Measurements from ENCODE around the gene TSPO2. TPM values are rescaled to one million over a fixed set of nuclear protein-coding genes. Genes with fewer than 3 reads are reported as not detected.

TSPO2 gene
- total RNA-seq, 4 donors from 2014 or later: not detected

DNA sequence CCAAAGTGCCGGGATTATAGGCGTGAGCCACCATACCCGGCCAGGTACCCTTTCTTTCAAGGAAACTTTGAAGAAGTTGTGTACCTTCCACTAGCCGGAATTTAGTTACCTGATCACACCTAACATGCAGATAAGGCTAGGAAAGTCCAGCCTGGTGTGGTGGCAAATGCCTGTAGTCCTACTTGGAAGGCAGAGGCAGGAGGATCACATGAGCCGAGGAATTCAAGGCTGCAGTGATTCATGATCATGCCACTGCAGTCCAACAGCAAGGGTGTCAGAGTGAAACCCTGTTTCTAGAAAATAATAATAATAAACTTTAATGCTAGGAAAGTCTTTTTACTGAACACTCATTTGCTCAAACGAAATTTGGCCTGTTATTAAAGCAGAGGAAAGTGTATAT is 51.5 kb downstream of the TSPO2 start:
- TF ChIP-seq, protein P1, sequence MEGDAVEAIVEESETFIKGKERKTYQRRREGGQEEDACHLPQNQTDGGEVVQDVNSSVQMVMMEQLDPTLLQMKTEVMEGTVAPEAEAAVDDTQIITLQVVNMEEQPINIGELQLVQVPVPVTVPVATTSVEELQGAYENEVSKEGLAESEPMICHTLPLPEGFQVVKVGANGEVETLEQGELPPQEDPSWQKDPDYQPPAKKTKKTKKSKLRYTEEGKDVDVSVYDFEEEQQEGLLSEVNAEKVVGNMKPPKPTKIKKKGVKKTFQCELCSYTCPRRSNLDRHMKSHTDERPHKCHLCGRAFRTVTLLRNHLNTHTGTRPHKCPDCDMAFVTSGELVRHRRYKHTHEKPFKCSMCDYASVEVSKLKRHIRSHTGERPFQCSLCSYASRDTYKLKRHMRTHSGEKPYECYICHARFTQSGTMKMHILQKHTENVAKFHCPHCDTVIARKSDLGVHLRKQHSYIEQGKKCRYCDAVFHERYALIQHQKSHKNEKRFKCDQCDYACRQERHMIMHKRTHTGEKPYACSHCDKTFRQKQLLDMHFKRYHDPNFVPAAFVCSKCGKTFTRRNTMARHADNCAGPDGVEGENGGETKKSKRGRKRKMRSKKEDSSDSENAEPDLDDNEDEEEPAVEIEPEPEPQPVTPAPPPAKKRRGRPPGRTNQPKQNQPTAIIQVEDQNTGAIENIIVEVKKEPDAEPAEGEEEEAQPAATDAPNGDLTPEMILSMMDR (IDR thresholded peaks at IDR 0.05; ENCODE audit: low read depth): no peak

Other genes starting within 250 kb of the TSPO2 start
- gene UNC5CL, start 3.2 kb upstream of the TSPO2 start, total RNA-seq: 1 to 10 TPM in 3 of 4 donors, not detected in 1; 1.1 to 1.7 (median 1.7) TPM
- gene APOBEC2, start 10.7 kb downstream of the TSPO2 start, total RNA-seq: not detected
- gene OARD1, start 29.9 kb downstream of the TSPO2 start, total RNA-seq: 10 to 100 TPM; 13.9 to 30.3 (median 20.6) TPM
- gene NFYA, start 30.5 kb downstream of the TSPO2 start, total RNA-seq: 10 to 100 TPM; 18.5 to 27.7 (median 20.4) TPM
- gene TREML1, start 111.9 kb downstream of the TSPO2 start, total RNA-seq: 1 to 10 TPM in 1 of 4 donors, not detected in 3; 4.8 TPM
- gene TREM2, start 120.6 kb downstream of the TSPO2 start, total RNA-seq: 100 to 1,000 TPM in 1 of 4 donors, 10 to 100 TPM in 1, 1 to 10 TPM in 2; 3.8 to 335 (median 15.9) TPM
- under 1 TPM in 2 of 4 donors, not detected in 2; 0.22 to 0.34 TPM for gene TREML2, start 158.7 kb downstream of the TSPO2 start, total RNA-seq
- not detected for gene TREML4, start 185.9 kb downstream of the TSPO2 start, total RNA-seq
- 1 to 10 TPM in 3 of 4 donors, under 1 TPM in 1; 0.38 to 9.5 (median 4.6) TPM for gene TREM1, start 244.2 kb downstream of the TSPO2 start, total RNA-seq

Measured in subcutaneous adipose tissue (tissue), 4 donors.